Ascending aorta (tissue), 2 donors: ENCODE results near the gene DDR1. TPM values are rescaled to one million over a fixed set of nuclear protein-coding genes. Genes with fewer than 3 reads are reported as not detected.
"Not testable (repeated sequence)": the region's sequence is repeated elsewhere in the genome, so short reads cannot be mapped to it uniquely, and the experiment has no call there.

Source experiments
- DNase-seq, 2 donors: peaks; one replicate each; pipeline ENCODE4 v3.0.0-alpha.2; 2019; ENCODE audit warnings: low spot score in 2 of 2
- H3K27ac ChIP-seq, 2 donors: fragments of 200-600 bp; sonication (generic); one replicate each; pipeline ENCODE4 v1.5.1; 2016 to 2017; ENCODE audit warnings: mild to moderate bottlenecking in 1 of 2
- H3K27me3 ChIP-seq: fragments of 200-600 bp; sonication (generic); one replicate; pipeline ENCODE4 v1.5.1; 2017
- H3K36me3 ChIP-seq, 2 donors: fragments of 200-600 bp; sonication (generic); one replicate each; pipeline ENCODE4 v1.5.1; 2016
- H3K4me1 ChIP-seq, 2 donors: fragments of 200-600 bp; sonication (generic); one replicate each; pipeline ENCODE4 v1.5.1; 2016 to 2017; ENCODE audit warnings: mild to moderate bottlenecking in 1 of 2
- H3K4me3 ChIP-seq, 2 donors: fragments of 200-600 bp; sonication (generic); one replicate each; pipeline ENCODE4 v1.5.1; 2016 to 2017; ENCODE audit warnings: mild to moderate bottlenecking in 1 of 2
- H3K9me3 ChIP-seq, 2 donors: fragments of 200-600 bp; sonication (generic); one replicate each; pipeline ENCODE4 v1.5.1; 2016
- CTCF ChIP-seq, 3 experiments: fragments of 200-600 bp in 2 of 3; fragments of 450-650 bp in 1 of 3; sonication (generic) in 2 of 3; IDR thresholded peaks; one replicate each; pipeline ENCODE4 v1.5.1; 2016 to 2019; ENCODE audit warnings: antibody characterized with exemption in 3 of 3, mild to moderate bottlenecking in 1 of 3, moderate library complexity in 1 of 3
- intact Hi-C: fragments of 100-400 bp; cut with DNase I; formaldehyde crosslinking; loops from one replicate; pipeline ENCODE4 v1.15.1; 2023
- total RNA-seq: library from RNA; depleted of rRNA; stranded (reverse); fragments of >200 nt; gene quantifications from one replicate; pipeline ENCODE4 v1.1.0, GENCODE V29; 2016

Gene DDR1
- total RNA-seq, 1 donor from 2014 or later: 18.8 TPM

DNA sequence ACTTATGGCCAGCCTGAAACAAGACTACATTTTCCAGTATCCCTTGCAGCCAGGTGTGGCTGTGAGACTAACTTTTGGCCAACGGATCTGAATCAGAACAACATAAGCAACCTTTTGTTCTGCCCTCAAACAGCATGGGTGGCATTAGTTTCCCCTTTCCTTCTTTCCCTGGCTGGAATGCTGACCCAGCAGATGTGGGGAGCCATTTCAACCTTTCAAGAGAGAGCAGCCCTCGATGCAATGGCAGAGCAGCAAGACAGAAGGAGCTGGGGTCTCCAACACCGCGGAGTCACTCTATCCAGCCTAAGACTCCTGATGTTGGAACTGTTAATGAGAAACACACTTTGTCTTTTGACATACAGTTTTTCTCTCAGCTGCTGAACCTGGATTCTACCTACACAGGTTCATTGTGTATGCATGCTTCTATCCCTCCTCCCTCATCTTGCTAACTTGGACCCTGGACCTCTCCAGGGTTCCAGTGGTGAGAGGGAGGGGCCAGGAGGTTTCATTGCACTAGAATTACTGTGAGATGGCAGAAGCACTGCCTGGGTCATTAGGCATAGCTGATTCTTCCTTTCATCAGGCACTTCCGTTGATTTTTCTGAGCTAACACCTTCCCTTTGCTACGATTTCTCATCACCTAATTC, 28.8 kb upstream of the DDR1 start:
- intact Hi-C loops: no loop called here
- Histone ChIP-seq H3K4me1 (no peaks in the 10 kb centered on the region), H3K36me3 (no peaks in the 10 kb centered on the region), H3K9me3 (no peaks in the 10 kb centered on the region), H3K27me3 (no peaks in the 10 kb centered on the region), H3K27ac (no peak overlapping the region), H3K4me3 (no peak overlapping the region)
- no peak for TF ChIP-seq CTCF (IDR thresholded peaks at IDR 0.05)
- no peak for DNase-seq

- no peak for TF ChIP-seq CTCF (IDR thresholded peaks at IDR 0.05)
- Histone ChIP-seq H3K4me1 (no peaks in the 10 kb centered on the region), H3K27me3 (no peaks in the 10 kb centered on the region), H3K9me3 (no peaks in the 10 kb centered on the region), H3K4me3 (no peak overlapping the region), H3K36me3 (no peaks in the 10 kb centered on the region), H3K27ac (no peak overlapping the region)
- intact Hi-C loops: no loop called here
- no peak for DNase-seq
These were observed 27.2 kb upstream of the DDR1 start for GRCh38 chr6:30857112-30857511.

DNA sequence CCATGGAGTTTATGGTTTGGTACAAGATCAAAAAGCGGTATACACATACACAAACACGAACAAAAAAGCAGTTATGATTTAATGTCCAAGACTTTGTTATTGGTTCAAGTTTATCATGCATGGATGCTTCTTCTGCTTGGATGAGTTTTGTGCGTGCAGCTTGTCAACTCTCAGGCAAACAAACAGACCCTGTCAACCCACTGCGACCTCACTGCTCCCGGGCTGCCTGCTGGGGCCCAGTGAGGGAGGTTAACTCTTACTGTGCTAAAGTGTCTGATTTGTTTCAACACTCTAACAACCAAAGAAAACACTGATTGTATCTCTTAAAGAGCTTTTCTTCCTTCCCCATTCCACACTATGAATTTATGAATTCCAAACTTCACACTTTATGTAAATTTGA, 26.8 kb upstream of the DDR1 start:
- no peak for TF ChIP-seq CTCF (IDR thresholded peaks at IDR 0.05)
- Histone ChIP-seq H3K4me3 (no peak overlapping the region), H3K4me1 (no peaks in the 10 kb centered on the region), H3K27me3 (no peaks in the 10 kb centered on the region), H3K36me3 (no peaks in the 10 kb centered on the region), H3K27ac (no peak overlapping the region), H3K9me3 (no peaks in the 10 kb centered on the region)
- DNase-seq: no peak
- intact Hi-C loops: no loop called here

DNA sequence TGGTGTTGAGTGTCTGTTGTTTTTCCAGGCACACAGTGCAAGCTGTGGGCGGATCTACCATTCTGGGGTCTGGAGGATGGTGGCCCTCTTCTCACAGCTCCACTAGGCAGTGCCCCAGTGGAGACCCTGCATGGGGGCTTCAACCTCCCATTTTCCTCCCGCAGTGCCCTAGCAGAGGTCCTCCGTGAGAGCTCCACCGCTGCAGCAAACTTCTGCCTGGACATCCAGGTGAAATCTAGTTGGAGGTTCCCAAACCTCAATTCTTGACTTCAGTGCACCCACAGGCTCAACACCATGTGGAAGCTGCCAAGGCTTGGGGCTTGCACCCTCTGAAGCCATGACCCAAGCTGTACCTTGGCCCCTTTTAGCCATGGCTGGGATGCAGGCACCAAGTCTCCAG, 24.6 kb upstream of the DDR1 start:
- H3K27ac ChIP-seq, H3K4me1 ChIP-seq, H3K9me3 ChIP-seq, H3K27me3 ChIP-seq, H3K36me3 ChIP-seq, intact Hi-C loops, H3K4me3 ChIP-seq: not testable (repeated sequence)
- DNase-seq: peak in 1 of 2 donors; percentile 5

GRCh38 chr6:30861257-30862048, 22.9 kb upstream of the DDR1 start:
- Histone ChIP-seq H3K27ac (no peak overlapping the region), H3K4me3 (no peak overlapping the region), H3K36me3 (no peaks in the 10 kb centered on the region), H3K9me3 (no peaks in the 10 kb centered on the region), H3K27me3 (no peaks in the 10 kb centered on the region), H3K4me1 (no peaks in the 10 kb centered on the region)
- intact Hi-C loops: no loop called here
- DNase-seq: peak in 1 of 2 donors; percentile 24
- no peak for TF ChIP-seq CTCF (IDR thresholded peaks at IDR 0.05)

- no peak overlapping the region for H3K27ac ChIP-seq
These were observed 22.0 kb upstream of the DDR1 start for GRCh38 chr6:30862156-30862875.

More at GRCh38 chr6:30862156-30862875, 22.0 kb upstream of the DDR1 start:
- Histone ChIP-seq H3K9me3 (no peaks in the 10 kb centered on the region), H3K4me3 (no peak overlapping the region), H3K36me3 (no peaks in the 10 kb centered on the region), H3K27me3 (no peaks in the 10 kb centered on the region), H3K4me1 (no peaks in the 10 kb centered on the region)
- no peak for TF ChIP-seq CTCF (IDR thresholded peaks at IDR 0.05)
- peak in 1 of 2 donors; percentile 21 for DNase-seq
- intact Hi-C loops: no loop called here
